BLaER1 (cell line): Measurements from ENCODE around the gene DNLZ.

Experiments
- H3K27ac ChIP-seq: shearing (Covaris generic); formaldehyde crosslinking; 2 replicates; pipeline ENCODE4 v1.8.1; 2022
- H3K27me3 ChIP-seq: shearing (Covaris generic); formaldehyde crosslinking; 2 replicates; pipeline ENCODE4 v1.8.1; 2022
- H3K36me3 ChIP-seq: shearing (Covaris generic); formaldehyde crosslinking; 2 replicates; pipeline ENCODE4 v1.8.1; 2022
- H3K4me1 ChIP-seq: shearing (Covaris generic); formaldehyde crosslinking; 2 replicates; pipeline ENCODE4 v1.8.1; 2022
- H3K4me2 ChIP-seq: shearing (Covaris generic); formaldehyde crosslinking; 2 replicates; pipeline ENCODE4 v1.8.1; 2022
- H3K4me3 ChIP-seq: shearing (Covaris generic); formaldehyde crosslinking; 2 replicates; pipeline ENCODE4 v1.8.1; 2022
- H3K9ac ChIP-seq: shearing (Covaris generic); formaldehyde crosslinking; 2 replicates; pipeline ENCODE4 v1.8.1; 2022
- H3K9me3 ChIP-seq: shearing (Covaris generic); formaldehyde crosslinking; 2 replicates; pipeline ENCODE4 v1.8.1; 2022
- H4K20me1 ChIP-seq: shearing (Covaris generic); formaldehyde crosslinking; 2 replicates; pipeline ENCODE4 v1.8.1; 2022
- Cebpa-rat ChIP-seq: shearing (Covaris generic); IDR thresholded peaks from 2 replicates; pipeline ENCODE4 v1.8.1; 2022

Gene DNLZ

GRCh38 chr9:136371533-136371880 lies 8.0 kb upstream of the DNLZ start:
- Histone ChIP-seq H3K36me3 (peaks cover 36% of the 10 kb centered on the region), H3K4me1 (peaks cover 87% of the 10 kb centered on the region), H3K27ac (peak overlapping the region; percentile 94), H4K20me1 (peaks cover under 1% of the 10 kb centered on the region; the same call in 1 of the 2 replicates), H3K4me2 (peak overlapping the region; percentile 97), H3K4me3 (no peak overlapping the region), H3K27me3 (no peaks in the 10 kb centered on the region), H3K9ac (peak overlapping the region; percentile 82; the same call in 1 of the 2 replicates), H3K9me3 (no peaks in the 10 kb centered on the region)
- TF ChIP-seq Cebpa-rat: no peak

- Histone ChIP-seq H3K4me3 (no peak overlapping the region), H3K9ac (no peak overlapping the region), H3K4me1 (peaks cover 87% of the 10 kb centered on the region), H3K36me3 (peaks cover 32% of the 10 kb centered on the region), H3K9me3 (no peaks in the 10 kb centered on the region), H3K4me2 (peak overlapping the region; percentile 97; the same call in 1 of the 2 replicates), H3K27ac (no peak overlapping the region), H3K27me3 (no peaks in the 10 kb centered on the region), H4K20me1 (no peaks in the 10 kb centered on the region)
- no peak for TF ChIP-seq Cebpa-rat
Observed at GRCh38 chr9:136370687-136371532, 7.4 kb upstream of the DNLZ start.

GRCh38 chr9:136370037-136370436 lies 6.5 kb upstream of the DNLZ start:
- H3K4me2 ChIP-seq: no peak overlapping the region
- peaks cover 23% of the 10 kb centered on the region; the same call in 1 of the 2 replicates for H3K36me3 ChIP-seq
- TF ChIP-seq Cebpa-rat: no peak
- no peaks in the 10 kb centered on the region for H3K27me3 ChIP-seq
- H3K9ac ChIP-seq: no peak overlapping the region
- H3K4me1 ChIP-seq: peaks cover 90% of the 10 kb centered on the region
- no peaks in the 10 kb centered on the region for H4K20me1 ChIP-seq
- H3K27ac ChIP-seq: no peak overlapping the region
- H3K4me3 ChIP-seq: no peak overlapping the region
- H3K9me3 ChIP-seq: no peaks in the 10 kb centered on the region

- no peak overlapping the region for H3K4me3 ChIP-seq
- no peaks in the 10 kb centered on the region for H3K9me3 ChIP-seq
- H3K4me1 ChIP-seq: peaks cover 89% of the 10 kb centered on the region
- peak overlapping the region; percentile 48 for H3K27ac ChIP-seq
- no peak for TF ChIP-seq Cebpa-rat
- peaks cover 23% of the 10 kb centered on the region; the same call in 1 of the 2 replicates for H3K36me3 ChIP-seq
- H3K9ac ChIP-seq: peak overlapping the region; percentile 36
- no peaks in the 10 kb centered on the region for H4K20me1 ChIP-seq
- peak overlapping the region; percentile 66 for H3K4me2 ChIP-seq
- H3K27me3 ChIP-seq: no peaks in the 10 kb centered on the region
Observed at GRCh38 chr9:136368190-136368589, 4.6 kb upstream of the DNLZ start.

GRCh38 chr9:136367296-136368145 lies 4.0 kb upstream of the DNLZ start:
- TF ChIP-seq Cebpa-rat: no peak
- Histone ChIP-seq H4K20me1 (peaks cover 4% of the 10 kb centered on the region), H3K4me2 (peak overlapping the region; percentile 66), H3K4me3 (no peak overlapping the region), H3K4me1 (peaks cover 87% of the 10 kb centered on the region), H3K27me3 (no peaks in the 10 kb centered on the region), H3K9me3 (no peaks in the 10 kb centered on the region), H3K27ac (peak overlapping the region; percentile 48; the same call in 1 of the 2 replicates), H3K36me3 (peaks cover 23% of the 10 kb centered on the region; the same call in 1 of the 2 replicates), H3K9ac (no peak overlapping the region; the same call in 1 of the 2 replicates)

- peak overlapping the region; percentile 75 for H3K27ac ChIP-seq
- peak overlapping the region; percentile 66; the same call in 1 of the 2 replicates for H3K4me2 ChIP-seq
- no peak for TF ChIP-seq Cebpa-rat
- H4K20me1 ChIP-seq: peaks cover 11% of the 10 kb centered on the region
- no peak overlapping the region for H3K9ac ChIP-seq
- no peaks in the 10 kb centered on the region for H3K27me3 ChIP-seq
- peaks cover 29% of the 10 kb centered on the region; the same call in 1 of the 2 replicates for H3K36me3 ChIP-seq
- no peaks in the 10 kb centered on the region for H3K9me3 ChIP-seq
- H3K4me1 ChIP-seq: peaks cover 87% of the 10 kb centered on the region
- no peak overlapping the region for H3K4me3 ChIP-seq
Observed at GRCh38 chr9:136366826-136367225, 3.3 kb upstream of the DNLZ start.

- H3K9ac ChIP-seq: peak overlapping the region; percentile 45
- no peak for TF ChIP-seq Cebpa-rat
- peaks cover 86% of the 10 kb centered on the region for H3K4me1 ChIP-seq
- no peaks in the 10 kb centered on the region for H3K9me3 ChIP-seq
- peaks cover 22% of the 10 kb centered on the region for H4K20me1 ChIP-seq
- H3K4me2 ChIP-seq: peak overlapping the region; percentile 80
- H3K4me3 ChIP-seq: no peak overlapping the region
- peak overlapping the region; percentile 75 for H3K27ac ChIP-seq
- H3K27me3 ChIP-seq: no peaks in the 10 kb centered on the region
- peaks cover 36% of the 10 kb centered on the region; the same call in 1 of the 2 replicates for H3K36me3 ChIP-seq
Observed at GRCh38 chr9:136365775-136366222, 2.3 kb upstream of the DNLZ start.

GRCh38 chr9:136364942-136365774 lies 1.6 kb upstream of the DNLZ start:
- H3K9ac ChIP-seq: peak overlapping the region; percentile 45
- H3K4me1 ChIP-seq: peaks cover 80% of the 10 kb centered on the region
- no peaks in the 10 kb centered on the region for H3K9me3 ChIP-seq
- peaks cover 32% of the 10 kb centered on the region; the same call in 1 of the 2 replicates for H3K36me3 ChIP-seq
- no peak overlapping the region for H3K4me3 ChIP-seq
- no peaks in the 10 kb centered on the region for H3K27me3 ChIP-seq
- H4K20me1 ChIP-seq: peaks cover 28% of the 10 kb centered on the region
- peak overlapping the region; percentile 75 for H3K27ac ChIP-seq
- TF ChIP-seq Cebpa-rat: no peak
- H3K4me2 ChIP-seq: peak overlapping the region; percentile 80
